ENCODE results near the gene TRIM58. TPM values are rescaled to one million over a fixed set of nuclear protein-coding genes. Genes with fewer than 3 reads are reported as not detected.

Gene TRIM58
- total RNA-seq, 2 experiments from 2014 or later = 0.06 to 0.08 TPM

DNA sequence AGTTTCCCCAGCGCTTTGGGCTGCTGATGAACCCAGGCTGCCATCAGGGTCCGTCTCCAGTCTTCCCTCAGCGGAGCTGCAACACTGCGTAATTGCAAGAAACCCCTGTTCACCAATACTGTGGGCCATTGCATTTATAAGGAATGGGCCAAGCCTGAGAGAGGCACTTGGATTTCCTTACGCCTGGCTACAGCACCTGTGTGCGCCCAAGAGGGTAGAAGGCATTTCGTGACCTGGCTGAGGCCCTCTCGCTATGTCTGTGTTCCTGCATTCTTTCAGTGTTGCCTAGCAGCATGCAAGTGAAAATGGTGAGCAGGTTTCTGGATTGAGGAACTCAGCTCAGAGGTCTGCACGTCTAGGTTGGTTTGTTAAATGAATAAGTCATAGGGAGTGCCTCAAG lies 26.4 kb downstream of the TRIM58 start:
- ChIA-PET POLR2A (no interaction called here), CTCF (no interaction called here)

DNA sequence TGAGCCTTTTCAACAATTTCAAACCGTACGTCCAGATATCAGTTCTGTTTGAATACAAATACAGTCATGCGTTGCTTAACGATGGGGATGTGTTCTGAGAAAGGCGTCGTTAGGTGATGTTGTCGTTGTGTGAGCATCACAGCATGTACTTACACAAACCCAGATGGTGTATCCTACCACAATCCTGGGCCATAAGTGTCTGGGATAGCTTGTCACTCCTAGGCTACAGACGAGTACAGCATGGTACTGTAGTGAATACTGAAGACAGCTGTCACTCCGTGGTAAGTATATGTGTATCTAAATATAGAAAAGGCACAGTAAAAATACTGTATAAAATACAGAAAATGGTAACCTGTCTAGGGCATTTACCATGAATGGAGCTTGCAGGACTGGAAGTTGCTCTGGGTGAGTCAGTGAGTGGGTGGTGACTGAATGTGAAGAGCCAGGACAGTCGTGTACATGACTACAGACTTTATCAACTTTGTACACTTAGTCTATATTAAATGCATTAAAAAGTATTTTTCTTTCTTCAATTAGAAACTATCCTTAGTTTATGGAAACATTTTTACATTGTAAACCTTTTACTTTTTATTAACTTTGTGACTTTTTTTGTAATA lies 27.9 kb downstream of the TRIM58 start:
- ChIA-PET POLR2A (no interaction called here), CTCF (no interaction called here)

DNA sequence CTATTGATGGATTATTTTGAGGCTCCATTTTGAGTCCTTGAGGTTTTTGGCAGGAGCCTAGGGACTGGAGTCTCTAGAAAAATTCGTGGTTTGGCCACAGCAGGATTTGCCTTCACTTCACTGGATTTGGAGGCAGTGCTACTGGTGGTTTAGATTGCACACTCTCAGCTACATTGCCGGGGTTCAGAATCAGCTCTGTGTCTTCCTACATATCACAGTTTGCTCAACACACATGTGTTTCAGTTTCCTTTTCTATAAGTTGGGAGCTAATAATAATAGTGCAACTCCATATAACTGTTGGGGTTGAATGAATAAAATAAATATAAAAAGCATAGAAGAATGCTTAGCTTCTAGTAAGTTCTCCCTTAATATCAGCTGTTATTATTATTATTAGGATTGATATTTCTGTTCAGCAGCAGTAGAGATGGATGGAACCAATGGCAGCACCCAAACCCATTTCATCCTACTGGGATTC lies 38.2 kb downstream of the TRIM58 start, which contains the start of gene OR2W3:
OR2W3 (plus strand) TSS at position 425 of the 475 bp plus-strand sequence; CDS start at position 425, 0 bp downstream.
- CTCF ChIA-PET = no interaction called here

DNA sequence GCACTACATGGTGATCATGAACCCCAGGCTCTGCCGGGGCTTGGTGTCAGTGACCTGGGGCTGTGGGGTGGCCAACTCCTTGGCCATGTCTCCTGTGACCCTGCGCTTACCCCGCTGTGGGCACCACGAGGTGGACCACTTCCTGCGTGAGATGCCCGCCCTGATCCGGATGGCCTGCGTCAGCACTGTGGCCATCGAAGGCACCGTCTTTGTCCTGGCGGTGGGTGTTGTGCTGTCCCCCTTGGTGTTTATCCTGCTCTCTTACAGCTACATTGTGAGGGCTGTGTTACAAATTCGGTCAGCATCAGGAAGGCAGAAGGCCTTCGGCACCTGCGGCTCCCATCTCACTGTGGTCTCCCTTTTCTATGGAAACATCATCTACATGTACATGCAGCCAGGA lies 39.0 kb downstream of the TRIM58 start:
- POLR2A ChIA-PET = no interaction called here
- CTCF ChIA-PET = no interaction called here

More for the DNA sequence above, 38.2 kb downstream of the TRIM58 start, which contains the start of gene OR2W3:
- POLR2A ChIA-PET = no interaction called here

DNA sequence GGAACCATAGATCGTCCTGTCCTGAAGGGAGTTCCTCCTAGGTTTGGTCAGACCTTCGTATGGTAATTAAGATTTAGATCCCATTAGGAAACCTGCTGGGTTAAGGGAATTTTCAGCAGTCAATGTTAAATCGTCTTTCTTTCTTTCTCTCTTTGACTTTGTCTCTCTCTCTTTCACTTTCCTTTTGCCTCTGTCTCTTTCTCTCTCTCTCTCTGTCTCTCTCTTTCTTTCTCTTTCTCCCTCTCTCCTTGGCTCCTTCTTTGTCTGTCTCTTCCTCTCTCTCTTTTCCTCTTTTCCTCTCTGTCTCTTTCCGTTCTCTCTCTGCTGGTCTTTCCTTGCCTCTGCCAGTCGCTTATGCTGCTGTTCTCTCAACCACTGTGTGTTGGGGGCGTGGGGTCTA lies 47.1 kb downstream of the TRIM58 start:
- ChIA-PET CTCF (no interaction called here), POLR2A (no interaction called here)

DNA sequence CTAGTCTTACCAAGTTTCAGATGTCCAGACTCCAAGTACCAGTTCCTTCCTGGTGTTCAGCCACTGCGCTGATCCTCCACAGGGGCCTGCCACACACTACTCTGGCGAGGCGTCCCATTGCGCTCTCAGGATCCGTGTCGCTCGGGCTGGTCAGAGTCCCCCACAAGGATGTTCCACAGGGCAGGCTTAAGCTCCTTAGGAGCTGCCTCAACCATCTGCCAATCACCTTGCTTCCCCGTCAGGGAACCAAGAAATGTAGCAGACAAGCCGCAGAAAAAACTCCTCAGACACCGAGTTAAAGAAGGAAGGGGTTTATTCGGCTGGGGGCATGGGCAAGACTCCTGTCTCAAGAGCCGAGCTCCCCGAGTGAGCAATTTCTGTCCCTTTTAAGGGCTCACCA lies 48.2 kb downstream of the TRIM58 start:
- CTCF ChIA-PET = no interaction called here
- POLR2A ChIA-PET = no interaction called here

DNA sequence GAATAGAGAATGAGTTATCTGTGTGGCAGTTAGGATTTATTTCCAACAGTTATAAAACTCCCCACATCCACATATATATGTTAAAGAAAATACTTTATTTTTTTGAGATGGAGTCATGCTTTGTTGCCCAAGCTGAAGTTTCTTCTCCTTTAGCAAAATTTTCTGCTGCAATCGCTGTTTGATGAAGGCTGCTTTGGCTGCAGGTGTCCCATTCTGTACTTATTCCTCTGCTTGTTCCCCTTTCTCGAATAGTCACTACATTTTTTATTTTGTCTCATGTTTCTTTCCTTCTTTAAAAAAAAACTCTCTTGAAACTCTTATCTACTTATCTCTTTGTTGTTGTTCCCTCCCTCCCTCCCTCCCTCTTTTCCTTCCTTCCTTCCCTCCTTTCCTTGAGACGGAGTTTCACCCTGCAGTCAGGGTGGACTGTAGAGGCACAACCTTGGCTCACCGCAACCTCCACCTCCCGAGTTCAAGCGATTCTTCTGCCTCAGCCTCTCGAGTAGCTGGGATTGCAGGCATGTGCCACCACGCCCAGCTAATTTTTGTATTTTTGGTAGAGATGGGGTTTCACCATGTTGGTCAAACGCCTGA lies 49.0 kb downstream of the TRIM58 start:
- CTCF ChIA-PET = no interaction called here

DNA sequence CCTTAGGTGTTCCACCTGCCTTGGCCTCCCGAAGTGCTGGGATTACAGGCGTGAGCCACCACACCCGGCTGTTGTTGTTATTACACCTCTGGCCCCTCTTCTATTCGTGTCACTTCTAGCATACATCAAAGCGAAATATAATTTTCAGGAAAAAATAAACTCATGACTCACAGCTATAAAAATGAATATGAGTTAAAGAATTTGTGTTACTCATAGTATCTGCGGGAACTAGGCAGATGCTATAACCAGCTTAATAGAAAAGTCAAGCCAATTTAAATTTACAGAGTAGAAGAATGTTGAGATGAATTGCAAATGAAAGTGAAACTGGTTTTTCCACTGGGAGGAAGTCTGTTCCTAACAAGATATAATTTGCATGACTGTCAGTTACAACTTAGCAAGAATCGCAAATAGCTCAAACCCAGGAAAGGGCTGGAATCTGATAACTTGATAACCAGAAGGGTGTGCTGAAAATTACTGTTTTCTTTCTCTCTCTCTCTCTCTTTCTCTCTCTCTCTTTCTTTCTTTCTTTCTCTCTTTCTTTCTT lies 49.6 kb downstream of the TRIM58 start:
- CTCF ChIA-PET = no interaction called here
- POLR2A ChIA-PET = no interaction called here

More for the DNA sequence above, 49.0 kb downstream of the TRIM58 start:
- POLR2A ChIA-PET = no interaction called here

DNA sequence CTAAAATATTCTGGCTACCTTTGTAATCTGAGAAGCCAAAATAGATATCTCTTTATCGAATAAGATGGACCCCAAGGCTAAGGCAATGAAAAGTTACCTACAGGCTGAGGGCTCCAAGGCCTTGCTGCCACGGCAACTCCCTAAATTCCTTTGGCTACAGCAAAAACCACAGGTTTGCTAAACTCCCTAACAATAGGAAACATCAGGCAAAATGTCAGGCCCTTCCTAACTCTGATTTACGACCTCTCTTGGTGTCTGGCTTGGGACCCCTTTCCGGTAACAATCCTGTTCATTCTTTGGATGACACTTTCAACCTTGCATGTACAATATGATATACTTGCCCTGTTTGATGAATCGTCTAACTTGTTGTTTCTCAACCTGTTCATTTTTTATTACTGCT lies 51.8 kb downstream of the TRIM58 start:
- CTCF ChIA-PET = no interaction called here
- POLR2A ChIA-PET = no interaction called here

DNA sequence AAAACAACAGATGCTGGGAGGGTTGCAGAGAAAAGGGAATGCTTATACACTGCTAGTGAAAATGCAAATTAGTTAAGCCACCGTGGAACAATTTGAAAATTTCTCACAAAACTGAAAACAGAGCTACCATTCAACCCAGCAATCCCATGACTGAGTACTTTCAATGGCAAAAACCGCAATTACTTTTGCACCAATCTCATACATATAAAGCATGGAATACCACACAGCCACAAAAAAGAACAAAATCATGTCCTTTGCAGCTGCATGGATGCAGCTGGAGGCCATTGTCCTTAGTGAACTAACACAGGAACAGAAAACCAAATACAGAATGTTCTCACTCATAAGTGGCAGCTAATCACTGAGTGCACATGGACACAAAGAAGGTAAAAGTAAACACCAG lies 56.8 kb downstream of the TRIM58 start:
- CTCF ChIA-PET = no interaction called here
- POLR2A ChIA-PET = no interaction called here

DNA sequence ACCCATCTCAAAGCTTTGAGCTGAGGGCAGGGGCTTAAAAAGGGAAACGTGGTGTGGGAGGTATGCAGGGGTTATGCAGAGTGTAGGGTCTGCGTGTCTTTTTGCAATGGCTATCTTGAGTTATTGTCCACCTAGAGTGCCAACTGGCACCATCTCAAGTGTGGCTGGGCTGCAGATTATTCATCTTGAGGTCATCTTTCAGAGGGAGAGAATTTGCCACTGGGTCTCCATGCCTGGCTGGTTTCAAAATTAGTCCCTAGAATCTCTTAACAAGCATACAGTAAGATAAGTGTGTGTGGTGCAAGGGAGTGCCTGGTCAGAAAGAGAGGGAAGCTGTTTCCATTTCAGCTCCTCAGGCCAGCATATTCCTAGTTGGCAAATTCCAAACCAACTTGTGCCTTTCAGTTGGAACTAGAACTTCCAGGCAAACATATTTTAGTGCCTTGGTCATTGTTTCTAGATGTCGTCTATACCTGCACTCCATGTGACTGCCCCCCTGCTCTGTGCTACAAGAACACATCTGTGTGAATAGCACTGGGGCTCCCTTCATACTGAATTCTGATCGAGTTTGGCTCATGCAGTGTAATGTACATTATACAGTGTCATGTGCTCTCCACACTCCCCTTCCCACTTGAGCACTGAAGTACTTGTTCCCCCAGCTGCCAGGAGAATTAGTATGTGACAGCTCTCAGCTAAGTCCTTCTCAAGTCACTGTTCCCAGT lies 58.1 kb downstream of the TRIM58 start:
- ChIA-PET POLR2A (no interaction called here), CTCF (no interaction called here)

DNA sequence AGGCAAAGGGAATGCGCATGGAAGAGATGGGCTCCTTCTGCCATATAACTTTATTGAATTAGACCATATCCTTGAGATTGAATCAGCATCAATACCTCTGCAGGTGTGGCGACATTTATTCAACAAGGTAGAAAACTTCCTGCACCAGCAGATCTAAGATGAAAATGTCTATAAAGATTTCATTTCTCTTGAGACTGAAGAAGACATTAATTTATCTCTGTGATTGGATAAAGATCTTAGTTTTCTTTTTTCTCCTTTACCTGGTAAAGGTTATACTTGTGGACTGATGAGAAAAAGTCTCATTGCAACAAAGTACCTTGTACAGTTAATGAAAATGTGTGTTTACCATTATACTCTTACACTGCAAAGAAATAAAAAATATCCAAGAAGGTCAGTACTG lies 63.0 kb downstream of the TRIM58 start, which contains the start of gene OR2T8:
OR2T8 (plus strand) TSS at position 301 of the 400 bp plus-strand sequence. CDS start 766 bp downstream, outside the sequence.
- CTCF ChIA-PET = no interaction called here
- POLR2A ChIA-PET = no interaction called here

DNA sequence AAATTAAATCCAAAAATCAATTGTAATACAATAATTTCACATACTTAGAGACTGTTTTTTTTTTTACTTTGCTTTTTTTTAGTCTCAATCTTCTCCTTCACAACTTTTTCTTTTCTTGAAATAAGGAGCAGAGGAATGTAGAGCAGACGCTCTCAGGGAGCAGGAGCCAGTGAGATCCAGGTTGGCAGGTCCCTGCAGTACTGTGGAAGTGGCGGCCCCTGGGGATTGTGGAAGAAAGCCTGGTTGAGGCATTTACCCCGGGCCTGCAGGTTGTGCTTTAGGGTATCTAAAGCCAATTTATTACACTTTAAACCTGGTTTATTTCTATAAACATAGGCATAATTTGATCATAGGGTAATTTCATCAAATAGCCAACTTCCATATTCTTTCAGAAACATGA lies 67.0 kb downstream of the TRIM58 start:
- ChIA-PET CTCF (no interaction called here), POLR2A (no interaction called here)

DNA sequence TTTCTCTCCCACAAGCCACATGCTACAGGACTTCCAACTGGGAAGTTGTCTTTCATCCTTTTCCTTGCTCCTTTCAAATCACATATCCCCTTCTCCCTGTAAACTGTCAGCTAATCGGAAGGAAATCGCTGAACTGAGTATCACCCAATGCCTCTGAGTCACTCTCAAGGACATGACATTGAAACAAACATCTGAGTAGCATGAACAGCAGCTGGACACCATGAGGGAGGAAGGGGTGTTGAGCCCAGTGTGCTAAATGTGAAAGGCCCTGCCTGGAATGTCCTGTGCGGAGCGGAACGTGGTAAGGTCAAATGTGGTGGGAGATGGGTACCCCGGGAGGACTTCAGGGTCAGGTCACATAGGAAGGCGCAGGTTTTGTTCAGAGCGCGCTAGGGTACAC lies 67.9 kb downstream of the TRIM58 start, which contains the start of gene OR2AJ1:
OR2AJ1 (plus strand) TSS at position 22 of the 400 bp plus-strand sequence. CDS start 8,880 bp downstream, outside the sequence.
- POLR2A ChIA-PET = no interaction called here

More for the DNA sequence above, 67.9 kb downstream of the TRIM58 start, which contains the start of gene OR2AJ1:
- CTCF ChIA-PET = no interaction called here

Other genes starting within 250 kb of the TRIM58 start
- gene OR13G1, start 177.4 kb upstream of the TRIM58 start, total RNA-seq = not detected
- not detected for gene OR6F1, start 140.5 kb upstream of the TRIM58 start, total RNA-seq
- gene OR14K1, start 118.6 kb upstream of the TRIM58 start, total RNA-seq = not detected
- gene OR14A2, start 109.0 kb upstream of the TRIM58 start, total RNA-seq = not detected
- not detected for gene OR1C1, start 96.6 kb upstream of the TRIM58 start, total RNA-seq
- not detected for gene OR14A16, start 33.1 kb upstream of the TRIM58 start, total RNA-seq
- not detected for gene OR11L1, start 15.3 kb upstream of the TRIM58 start, total RNA-seq
- gene OR2W3, start 38.4 kb downstream of the TRIM58 start, total RNA-seq = not detected
- not detected for gene OR2T8, start 63.1 kb downstream of the TRIM58 start, total RNA-seq
- gene OR2AJ1, start 67.7 kb downstream of the TRIM58 start, total RNA-seq = not detected
- gene OR2L8, start 91.7 kb downstream of the TRIM58 start, total RNA-seq = not detected
- not detected for gene OR2AK2, start 108.0 kb downstream of the TRIM58 start, total RNA-seq
- gene OR2L5, start 156.5 kb downstream of the TRIM58 start, total RNA-seq = not detected
- under 1 TPM in 1 of 2 experiments, not detected in 1; 0.06 TPM for gene OR2L2, start 172.9 kb downstream of the TRIM58 start, total RNA-seq
- gene OR2L3, start 189.6 kb downstream of the TRIM58 start, total RNA-seq = not detected
- not detected for gene OR2L13, start 238.0 kb downstream of the TRIM58 start, total RNA-seq